ENCODE measurements around the gene PLEKHM2. TPM values are rescaled to one million over a fixed set of nuclear protein-coding genes. Genes with fewer than 3 reads are reported as not detected.

The PLEKHM2 gene
- total RNA-seq, 1 donor from 2014 or later = 80.4 TPM

GRCh38 chr1:15723631-15724246 is 39.6 kb downstream of the PLEKHM2 start:
- Histone ChIP-seq H3K27me3 (ENCODE audit: low read depth) (no peaks in the 10 kb centered on the region), H3K9me3 (no peaks in the 10 kb centered on the region), H3K4me1 (no peaks in the 10 kb centered on the region), H3K4me3 (no peak overlapping the region), H3K27ac (no peak overlapping the region), H3K36me3 (peaks cover 95% of the 10 kb centered on the region)
- intact Hi-C loops (cut with DNase I) = no loop called here
- no peak for ATAC-seq
- TF ChIP-seq CTCF (IDR thresholded peaks at IDR 0.05) = no peak
- DNase-seq = no peak

GRCh38 chr1:15724949-15725880 is 41.1 kb downstream of the PLEKHM2 start:
- DNase-seq = no peak
- Histone ChIP-seq H3K27me3 (ENCODE audit: low read depth) (no peaks in the 10 kb centered on the region), H3K9me3 (no peaks in the 10 kb centered on the region), H3K4me3 (no peak overlapping the region), H3K27ac (no peak overlapping the region), H3K4me1 (no peaks in the 10 kb centered on the region), H3K36me3 (peaks cover 95% of the 10 kb centered on the region)
- no peak for ATAC-seq
- no peak for TF ChIP-seq CTCF (IDR thresholded peaks at IDR 0.05)
- intact Hi-C loops (cut with DNase I) = no loop called here

- intact Hi-C loops (cut with DNase I) = no loop called here
- Histone ChIP-seq H3K27ac (no peak overlapping the region), H3K4me1 (no peaks in the 10 kb centered on the region), H3K4me3 (no peak overlapping the region), H3K36me3 (peaks cover 95% of the 10 kb centered on the region), H3K9me3 (no peaks in the 10 kb centered on the region), H3K27me3 (ENCODE audit: low read depth) (no peaks in the 10 kb centered on the region)
- no peak for ATAC-seq
- no peak for TF ChIP-seq CTCF (IDR thresholded peaks at IDR 0.05)
- no peak for DNase-seq
These were observed 42.4 kb downstream of the PLEKHM2 start for GRCh38 chr1:15726508-15726907.

GRCh38 chr1:15727021-15727420 is 42.9 kb downstream of the PLEKHM2 start:
- Histone ChIP-seq H3K9me3 (no peaks in the 10 kb centered on the region), H3K36me3 (peaks cover 95% of the 10 kb centered on the region), H3K4me1 (no peaks in the 10 kb centered on the region), H3K4me3 (no peak overlapping the region), H3K27ac (no peak overlapping the region), H3K27me3 (ENCODE audit: low read depth) (no peaks in the 10 kb centered on the region)
- intact Hi-C loops (cut with DNase I) = no loop called here
- TF ChIP-seq CTCF (IDR thresholded peaks at IDR 0.05) = no peak
- DNase-seq (no peak), ATAC-seq (no peak)

- DNase-seq (no peak), ATAC-seq (no peak)
- TF ChIP-seq CTCF (IDR thresholded peaks at IDR 0.05) = no peak
- peaks cover 95% of the 10 kb centered on the region for H3K36me3 ChIP-seq
- H3K27ac ChIP-seq = no peak overlapping the region
- no peaks in the 10 kb centered on the region for H3K4me1 ChIP-seq
- no peaks in the 10 kb centered on the region for H3K27me3 ChIP-seq (ENCODE audit: low read depth)
- H3K9me3 ChIP-seq = no peaks in the 10 kb centered on the region
- H3K4me3 ChIP-seq = no peak overlapping the region
- intact Hi-C loops (cut with DNase I) = no loop called here
These were observed 43.3 kb downstream of the PLEKHM2 start for GRCh38 chr1:15727424-15727823.
